Uterus (tissue), 2 donors: Measurements from ENCODE around the gene PARP15.

Source experiments
- POLR2A ChIP-seq, 2 donors: fragments of 450-650 bp; IDR thresholded peaks; one replicate each; pipeline ENCODE4 v1.6.1; 2016; ENCODE audit warnings: antibody characterized with exemption in 2 of 2, mild to moderate bottlenecking in 1 of 2, moderate library complexity in 1 of 2
- TF ChIP-seq, protein P1 (sequence below), 4 experiments: fragments of 200-600 bp in 2 of 4; fragments of 450-650 bp in 2 of 4; sonication (generic) in 2 of 4; IDR thresholded peaks; one replicate each; pipeline ENCODE4 v1.5.1; 2016 to 2019; ENCODE audit warnings: antibody characterized with exemption in 4 of 4, mild to moderate bottlenecking in 2 of 4, moderate library complexity in 1 of 4

DNA sequence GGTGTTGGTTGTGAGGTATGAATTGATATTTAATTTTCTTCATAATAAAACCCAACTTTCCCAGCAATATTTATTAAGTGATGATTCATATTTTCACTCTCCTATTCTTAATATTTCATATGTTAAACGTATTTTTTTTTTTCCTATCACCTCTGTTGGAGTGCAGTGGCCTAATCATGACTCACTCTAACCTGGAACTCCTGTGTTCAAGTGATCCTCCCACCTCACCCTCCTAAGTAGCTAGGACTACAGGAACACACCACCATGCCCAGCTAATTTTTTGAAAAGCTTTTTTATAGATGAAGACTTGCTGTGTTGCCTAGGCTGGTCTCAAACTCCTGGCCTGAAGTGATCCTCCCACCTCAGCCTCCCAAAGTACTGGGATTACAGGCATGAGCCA is 8.6 kb downstream of the PARP15 start:
- no peak for TF ChIP-seq POLR2A (IDR thresholded peaks at IDR 0.05)
- TF ChIP-seq, protein P1, sequence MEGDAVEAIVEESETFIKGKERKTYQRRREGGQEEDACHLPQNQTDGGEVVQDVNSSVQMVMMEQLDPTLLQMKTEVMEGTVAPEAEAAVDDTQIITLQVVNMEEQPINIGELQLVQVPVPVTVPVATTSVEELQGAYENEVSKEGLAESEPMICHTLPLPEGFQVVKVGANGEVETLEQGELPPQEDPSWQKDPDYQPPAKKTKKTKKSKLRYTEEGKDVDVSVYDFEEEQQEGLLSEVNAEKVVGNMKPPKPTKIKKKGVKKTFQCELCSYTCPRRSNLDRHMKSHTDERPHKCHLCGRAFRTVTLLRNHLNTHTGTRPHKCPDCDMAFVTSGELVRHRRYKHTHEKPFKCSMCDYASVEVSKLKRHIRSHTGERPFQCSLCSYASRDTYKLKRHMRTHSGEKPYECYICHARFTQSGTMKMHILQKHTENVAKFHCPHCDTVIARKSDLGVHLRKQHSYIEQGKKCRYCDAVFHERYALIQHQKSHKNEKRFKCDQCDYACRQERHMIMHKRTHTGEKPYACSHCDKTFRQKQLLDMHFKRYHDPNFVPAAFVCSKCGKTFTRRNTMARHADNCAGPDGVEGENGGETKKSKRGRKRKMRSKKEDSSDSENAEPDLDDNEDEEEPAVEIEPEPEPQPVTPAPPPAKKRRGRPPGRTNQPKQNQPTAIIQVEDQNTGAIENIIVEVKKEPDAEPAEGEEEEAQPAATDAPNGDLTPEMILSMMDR (IDR thresholded peaks at IDR 0.05) = no peak
